ENCODE measurements around the gene ARSG.
A peak's percentile ranks its signal among the peaks of the same experiment; 100 is the strongest.

Gene ARSG

DNA sequence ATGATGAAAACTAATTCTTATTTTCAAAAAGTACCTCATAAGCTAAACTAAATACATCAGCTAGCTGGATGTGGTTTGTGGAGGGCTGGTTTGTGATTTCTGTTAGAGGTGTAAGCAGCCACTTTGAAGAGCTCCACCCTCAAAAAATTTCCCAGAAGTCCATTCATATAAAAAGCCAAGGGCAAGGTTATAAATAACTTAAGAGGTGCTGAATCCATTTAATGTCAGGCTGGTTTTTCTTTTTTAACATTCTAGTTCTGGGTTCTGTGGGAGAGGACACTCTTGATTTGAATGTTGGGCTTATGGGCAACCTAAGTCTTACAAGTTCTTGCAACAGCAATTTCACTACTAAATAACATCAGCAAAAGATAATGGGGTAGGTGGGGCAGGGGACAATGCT is 169.4 kb downstream of the ARSG start:
- POLR2A ChIA-PET, result interaction anchor here (4.1 kb wide), 1 partner anchor 213 kb away, joined by 32 read pairs; the partner anchor contains the start of gene AMZ2
- no peaks in the 10 kb centered on the region for H3K9me3 ChIP-seq (ENCODE audit: control insufficient read depth, insufficient read depth, low read depth, low read length)
- H3K27ac ChIP-seq (ENCODE audit: extremely low read depth, low read depth, low read length), result no peak overlapping the region
- no peak overlapping the region for H3K4me3 ChIP-seq (ENCODE audit: low read depth, low read length)
- peaks cover 14% of the 10 kb centered on the region for H3K4me1 ChIP-seq (ENCODE audit: control insufficient read depth, insufficient read depth, low read length)
- no peaks in the 10 kb centered on the region for H3K36me3 ChIP-seq (ENCODE audit: control insufficient read depth in 2 of 2, insufficient read depth in 1 of 2, low read length in 2 of 2)
- CTCF ChIA-PET, result interaction anchor here (0.6 to 4.5 kb wide), 8 partner anchors 9 to 299 kb away, joined by 3 to 35 read pairs (median 6); no protein-coding TSS in a partner anchor
- TF ChIP-seq ZNF701 (tag by site-specific recombination; IDR thresholded peaks at IDR 0.05), result no peak

DNA sequence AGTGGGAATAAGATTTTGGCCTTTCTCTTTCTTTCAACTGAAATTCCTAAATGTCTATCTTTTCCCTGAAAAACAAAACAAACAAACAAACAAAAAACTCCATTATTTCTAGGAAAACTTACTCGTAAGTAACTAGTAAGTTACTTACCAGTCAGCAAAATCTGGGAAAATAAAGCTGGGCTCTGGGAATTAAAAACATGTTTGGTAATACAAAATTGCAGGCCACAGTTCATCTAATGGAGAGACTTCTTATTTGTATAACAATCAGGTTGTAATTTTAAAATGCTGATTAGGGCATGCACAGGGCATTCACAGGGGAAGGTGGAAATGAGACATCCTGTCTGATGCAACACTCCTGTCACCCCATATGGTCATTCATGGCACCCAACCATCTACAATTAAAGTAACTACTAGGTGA is 169.8 kb downstream of the ARSG start:
- ChIA-PET CTCF (interaction anchor here (0.6 to 5.1 kb wide), 8 partner anchors 8 to 289 kb away, joined by 3 to 35 read pairs (median 6); partner anchors contain the start of gene ARSG), POLR2A (no interaction called here)
- H3K4me3 ChIP-seq (ENCODE audit: low read depth, low read length), result no peak overlapping the region
- H3K4me1 ChIP-seq (ENCODE audit: control insufficient read depth, insufficient read depth, low read length), result peaks cover 10% of the 10 kb centered on the region
- no peak overlapping the region for H3K27ac ChIP-seq (ENCODE audit: extremely low read depth, low read depth, low read length)
- H3K9me3 ChIP-seq (ENCODE audit: control insufficient read depth, insufficient read depth, low read depth, low read length), result no peaks in the 10 kb centered on the region
- H3K36me3 ChIP-seq (ENCODE audit: control insufficient read depth in 2 of 2, insufficient read depth in 1 of 2, low read length in 2 of 2), result no peaks in the 10 kb centered on the region
- TF ChIP-seq SP7 (tag by site-specific recombination; IDR thresholded peaks at IDR 0.05) (peak; percentile 74), ZNF747 (tag by site-specific recombination; IDR thresholded peaks at IDR 0.05) (no peak), BCL11A (tag by site-specific recombination; IDR thresholded peaks at IDR 0.05; ENCODE audit: low read depth) (no peak), KLF10 (tag by site-specific recombination; IDR thresholded peaks at IDR 0.05) (no peak), ZNF10 (tag by site-specific recombination; IDR thresholded peaks at IDR 0.05) (no peak), SALL2 (tag by site-specific recombination; IDR thresholded peaks at IDR 0.05; ENCODE audit: borderline replicate concordance) (no peak), ZBTB17 (tag by site-specific recombination; IDR thresholded peaks at IDR 0.05) (no peak), ZNF837 (tag by site-specific recombination; IDR thresholded peaks at IDR 0.05) (no peak), GFI1B (tag by site-specific recombination; IDR thresholded peaks at IDR 0.05) (no peak), ZNF549 (tag by site-specific recombination; IDR thresholded peaks at IDR 0.05) (no peak), ZNF558 (tag by site-specific recombination; IDR thresholded peaks at IDR 0.05) (no peak), IKZF3 (tag by site-specific recombination; IDR thresholded peaks at IDR 0.05) (no peak), ZNF529 (tag by site-specific recombination; IDR thresholded peaks at IDR 0.05; ENCODE audit: insufficient replicate concordance) (no peak), ZNF19 (tag by site-specific recombination; IDR thresholded peaks at IDR 0.05; ENCODE audit: low read depth) (no peak), SCRT2 (tag by site-specific recombination; IDR thresholded peaks at IDR 0.05) (no peak), ZNF311 (tag by site-specific recombination; IDR thresholded peaks at IDR 0.05; ENCODE audit: borderline replicate concordance) (no peak), ZNF366 (tag by site-specific recombination; conservative IDR thresholded peaks at IDR 0.05) (no peak), ZNF335 (tag by site-specific recombination; conservative IDR thresholded peaks at IDR 0.05) (peak; percentile 35; the same call in 1 of the 2 replicates), ZFHX2 (tag by site-specific recombination; conservative IDR thresholded peaks at IDR 0.05) (no peak)
- TF ChIP-seq, protein P1, sequence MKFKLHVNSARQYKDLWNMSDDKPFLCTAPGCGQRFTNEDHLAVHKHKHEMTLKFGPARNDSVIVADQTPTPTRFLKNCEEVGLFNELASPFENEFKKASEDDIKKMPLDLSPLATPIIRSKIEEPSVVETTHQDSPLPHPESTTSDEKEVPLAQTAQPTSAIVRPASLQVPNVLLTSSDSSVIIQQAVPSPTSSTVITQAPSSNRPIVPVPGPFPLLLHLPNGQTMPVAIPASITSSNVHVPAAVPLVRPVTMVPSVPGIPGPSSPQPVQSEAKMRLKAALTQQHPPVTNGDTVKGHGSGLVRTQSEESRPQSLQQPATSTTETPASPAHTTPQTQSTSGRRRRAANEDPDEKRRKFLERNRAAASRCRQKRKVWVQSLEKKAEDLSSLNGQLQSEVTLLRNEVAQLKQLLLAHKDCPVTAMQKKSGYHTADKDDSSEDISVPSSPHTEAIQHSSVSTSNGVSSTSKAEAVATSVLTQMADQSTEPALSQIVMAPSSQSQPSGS (tag by site-specific recombination; IDR thresholded peaks at IDR 0.05; ENCODE audit: low read depth), result no peak
- TF ChIP-seq, protein P2, sequence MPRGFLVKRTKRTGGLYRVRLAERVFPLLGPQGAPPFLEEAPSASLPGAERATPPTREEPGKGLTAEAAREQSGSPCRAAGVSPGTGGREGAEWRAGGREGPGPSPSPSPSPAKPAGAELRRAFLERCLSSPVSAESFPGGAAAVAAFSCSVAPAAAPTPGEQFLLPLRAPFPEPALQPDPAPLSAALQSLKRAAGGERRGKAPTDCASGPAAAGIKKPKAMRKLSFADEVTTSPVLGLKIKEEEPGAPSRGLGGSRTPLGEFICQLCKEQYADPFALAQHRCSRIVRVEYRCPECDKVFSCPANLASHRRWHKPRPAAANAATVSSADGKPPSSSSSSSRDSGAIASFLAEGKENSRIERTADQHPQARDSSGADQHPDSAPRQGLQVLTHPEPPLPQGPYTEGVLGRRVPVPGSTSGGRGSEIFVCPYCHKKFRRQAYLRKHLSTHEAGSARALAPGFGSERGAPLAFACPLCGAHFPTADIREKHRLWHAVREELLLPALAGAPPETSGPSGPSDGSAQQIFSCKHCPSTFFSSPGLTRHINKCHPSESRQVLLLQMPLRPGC (tag by site-specific recombination; IDR thresholded peaks at IDR 0.05), result no peak
- TF ChIP-seq, protein P3, sequence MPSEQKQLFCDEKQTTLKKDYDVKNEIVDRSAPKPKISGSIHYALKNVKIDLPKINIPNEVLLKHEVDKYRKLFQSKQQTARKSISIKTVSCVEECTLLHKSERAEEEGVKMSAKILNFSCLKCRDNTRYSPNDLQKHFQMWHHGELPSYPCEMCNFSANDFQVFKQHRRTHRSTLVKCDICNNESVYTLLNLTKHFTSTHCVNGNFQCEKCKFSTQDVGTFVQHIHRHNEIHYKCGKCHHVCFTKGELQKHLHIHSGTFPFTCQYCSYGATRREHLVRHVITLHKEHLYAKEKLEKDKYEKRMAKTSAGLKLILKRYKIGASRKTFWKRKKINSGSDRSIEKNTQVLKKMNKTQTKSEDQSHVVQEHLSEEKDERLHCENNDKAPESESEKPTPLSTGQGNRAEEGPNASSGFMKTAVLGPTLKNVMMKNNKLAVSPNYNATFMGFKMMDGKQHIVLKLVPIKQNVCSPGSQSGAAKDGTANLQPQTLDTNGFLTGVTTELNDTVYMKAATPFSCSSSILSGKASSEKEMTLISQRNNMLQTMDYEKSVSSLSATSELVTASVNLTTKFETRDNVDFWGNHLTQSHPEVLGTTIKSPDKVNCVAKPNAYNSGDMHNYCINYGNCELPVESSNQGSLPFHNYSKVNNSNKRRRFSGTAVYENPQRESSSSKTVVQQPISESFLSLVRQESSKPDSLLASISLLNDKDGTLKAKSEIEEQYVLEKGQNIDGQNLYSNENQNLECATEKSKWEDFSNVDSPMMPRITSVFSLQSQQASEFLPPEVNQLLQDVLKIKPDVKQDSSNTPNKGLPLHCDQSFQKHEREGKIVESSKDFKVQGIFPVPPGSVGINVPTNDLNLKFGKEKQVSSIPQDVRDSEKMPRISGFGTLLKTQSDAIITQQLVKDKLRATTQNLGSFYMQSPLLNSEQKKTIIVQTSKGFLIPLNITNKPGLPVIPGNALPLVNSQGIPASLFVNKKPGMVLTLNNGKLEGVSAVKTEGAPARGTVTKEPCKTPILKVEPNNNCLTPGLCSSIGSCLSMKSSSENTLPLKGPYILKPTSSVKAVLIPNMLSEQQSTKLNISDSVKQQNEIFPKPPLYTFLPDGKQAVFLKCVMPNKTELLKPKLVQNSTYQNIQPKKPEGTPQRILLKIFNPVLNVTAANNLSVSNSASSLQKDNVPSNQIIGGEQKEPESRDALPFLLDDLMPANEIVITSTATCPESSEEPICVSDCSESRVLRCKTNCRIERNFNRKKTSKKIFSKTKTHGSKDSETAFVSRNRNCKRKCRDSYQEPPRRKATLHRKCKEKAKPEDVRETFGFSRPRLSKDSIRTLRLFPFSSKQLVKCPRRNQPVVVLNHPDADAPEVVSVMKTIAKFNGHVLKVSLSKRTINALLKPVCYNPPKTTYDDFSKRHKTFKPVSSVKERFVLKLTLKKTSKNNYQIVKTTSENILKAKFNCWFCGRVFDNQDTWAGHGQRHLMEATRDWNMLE (tag by site-specific recombination; conservative IDR thresholded peaks at IDR 0.05; ENCODE audit: low read depth), result 0 out of 2 replicates have a peak, but pooled peaks have one; percentile 16
- TF ChIP-seq, protein P4, sequence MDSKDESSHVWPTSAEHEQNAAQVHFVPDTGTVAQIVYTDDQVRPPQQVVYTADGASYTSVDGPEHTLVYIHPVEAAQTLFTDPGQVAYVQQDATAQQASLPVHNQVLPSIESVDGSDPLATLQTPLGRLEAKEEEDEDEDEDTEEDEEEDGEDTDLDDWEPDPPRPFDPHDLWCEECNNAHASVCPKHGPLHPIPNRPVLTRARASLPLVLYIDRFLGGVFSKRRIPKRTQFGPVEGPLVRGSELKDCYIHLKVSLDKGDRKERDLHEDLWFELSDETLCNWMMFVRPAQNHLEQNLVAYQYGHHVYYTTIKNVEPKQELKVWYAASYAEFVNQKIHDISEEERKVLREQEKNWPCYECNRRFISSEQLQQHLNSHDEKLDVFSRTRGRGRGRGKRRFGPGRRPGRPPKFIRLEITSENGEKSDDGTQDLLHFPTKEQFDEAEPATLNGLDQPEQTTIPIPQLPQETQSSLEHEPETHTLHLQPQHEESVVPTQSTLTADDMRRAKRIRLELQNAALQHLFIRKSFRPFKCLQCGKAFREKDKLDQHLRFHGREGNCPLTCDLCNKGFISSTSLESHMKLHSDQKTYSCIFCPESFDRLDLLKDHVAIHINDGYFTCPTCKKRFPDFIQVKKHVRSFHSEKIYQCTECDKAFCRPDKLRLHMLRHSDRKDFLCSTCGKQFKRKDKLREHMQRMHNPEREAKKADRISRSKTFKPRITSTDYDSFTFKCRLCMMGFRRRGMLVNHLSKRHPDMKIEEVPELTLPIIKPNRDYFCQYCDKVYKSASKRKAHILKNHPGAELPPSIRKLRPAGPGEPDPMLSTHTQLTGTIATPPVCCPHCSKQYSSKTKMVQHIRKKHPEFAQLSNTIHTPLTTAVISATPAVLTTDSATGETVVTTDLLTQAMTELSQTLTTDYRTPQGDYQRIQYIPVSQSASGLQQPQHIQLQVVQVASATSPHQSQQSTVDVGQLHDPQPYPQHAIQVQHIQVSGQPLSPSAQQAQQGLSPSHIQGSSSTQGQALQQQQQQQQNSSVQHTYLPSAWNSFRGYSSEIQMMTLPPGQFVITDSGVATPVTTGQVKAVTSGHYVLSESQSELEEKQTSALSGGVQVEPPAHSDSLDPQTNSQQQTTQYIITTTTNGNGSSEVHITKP (tag by site-specific recombination; IDR thresholded peaks at IDR 0.05), result 0 out of 2 replicates have a peak, but pooled peaks have one; percentile 22
